IPS-18a (cell line): ENCODE data around the gene SLC26A2.

ENCODE experiments used
- H3K27ac ChIP-seq: one replicate; pipeline ENCODE4 v1.5.1; 2013; ENCODE audit warnings: low read length
- H3K27me3 ChIP-seq: one replicate; pipeline ENCODE4 v1.6.1; 2013; ENCODE audit warnings: mild to moderate bottlenecking, low read length; ENCODE audit not compliant: control insufficient read depth, insufficient read depth
- H3K36me3 ChIP-seq: one replicate; pipeline ENCODE4 v1.6.1; 2013; ENCODE audit warnings: low read depth, low read length; ENCODE audit not compliant: control insufficient read depth
- H3K4me1 ChIP-seq: one replicate; pipeline ENCODE4 v1.6.1; 2013; ENCODE audit warnings: low read depth, low read length; ENCODE audit not compliant: control insufficient read depth
- H3K4me3 ChIP-seq: one replicate; pipeline ENCODE4 v1.5.1; 2013; ENCODE audit warnings: low read length
- H3K9ac ChIP-seq: one replicate; pipeline ENCODE4 v1.6.1; 2013; ENCODE audit warnings: mild to moderate bottlenecking, low read length, moderate library complexity
- H3K9me3 ChIP-seq: one replicate; pipeline ENCODE4 v1.6.1; 2013; ENCODE audit warnings: low read depth, low read length; ENCODE audit not compliant: control insufficient read depth

SLC26A2 gene

GRCh38 chr5:149960272-149961185 is at the start of gene SLC26A2:
SLC26A2 (plus strand) TSS chr5:149960758; CDS start chr5:149977653, 16,895 bp downstream.
- Histone ChIP-seq H3K9ac (peak within 1 kb of the TSS; percentile 82), H3K27ac (no peak within 1 kb of the TSS), H3K4me1 (peaks cover 7% of the 10 kb centered on the region), H3K9me3 (no peaks in the 10 kb centered on the region), H3K27me3 (peaks cover 12% of the 10 kb centered on the region), H3K36me3 (no peaks in the 10 kb centered on the region), H3K4me3 (peak within 1 kb of the TSS; percentile 80)

GRCh38 chr5:149911031-149911430 is 49.5 kb upstream of the SLC26A2 start:
- Histone ChIP-seq H3K4me3 (no peak overlapping the region), H3K4me1 (no peaks in the 10 kb centered on the region), H3K9me3 (no peaks in the 10 kb centered on the region), H3K9ac (no peak overlapping the region), H3K27me3 (no peaks in the 10 kb centered on the region), H3K27ac (no peak overlapping the region), H3K36me3 (no peaks in the 10 kb centered on the region)

- Histone ChIP-seq H3K9me3 (no peaks in the 10 kb centered on the region), H3K9ac (no peak overlapping the region), H3K27ac (no peak overlapping the region), H3K4me3 (no peak overlapping the region), H3K4me1 (no peaks in the 10 kb centered on the region), H3K36me3 (no peaks in the 10 kb centered on the region), H3K27me3 (no peaks in the 10 kb centered on the region)
Measured at GRCh38 chr5:149912226-149912871, 48.2 kb upstream of the SLC26A2 start.

GRCh38 chr5:149913436-149914419 is 46.8 kb upstream of the SLC26A2 start:
- no peak overlapping the region for H3K27ac ChIP-seq
- H3K9ac ChIP-seq, result no peak overlapping the region
- H3K4me3 ChIP-seq, result no peak overlapping the region
- H3K9me3 ChIP-seq, result no peaks in the 10 kb centered on the region
- no peaks in the 10 kb centered on the region for H3K36me3 ChIP-seq
- no peaks in the 10 kb centered on the region for H3K27me3 ChIP-seq
- no peaks in the 10 kb centered on the region for H3K4me1 ChIP-seq

- no peaks in the 10 kb centered on the region for H3K36me3 ChIP-seq
- H3K4me1 ChIP-seq, result no peaks in the 10 kb centered on the region
- no peak overlapping the region for H3K4me3 ChIP-seq
- no peak overlapping the region for H3K9ac ChIP-seq
- no peaks in the 10 kb centered on the region for H3K9me3 ChIP-seq
- H3K27me3 ChIP-seq, result no peaks in the 10 kb centered on the region
- no peak overlapping the region for H3K27ac ChIP-seq
Measured at GRCh38 chr5:149915392-149916260, 44.9 kb upstream of the SLC26A2 start.

GRCh38 chr5:149916334-149917072 is 44.1 kb upstream of the SLC26A2 start:
- Histone ChIP-seq H3K4me1 (no peaks in the 10 kb centered on the region), H3K9me3 (no peaks in the 10 kb centered on the region), H3K27ac (no peak overlapping the region)

GRCh38 chr5:149917073-149917676 is 43.4 kb upstream of the SLC26A2 start:
- Histone ChIP-seq H3K36me3 (no peaks in the 10 kb centered on the region), H3K4me3 (no peak overlapping the region), H3K9ac (no peak overlapping the region), H3K27me3 (no peaks in the 10 kb centered on the region), H3K9me3 (no peaks in the 10 kb centered on the region), H3K4me1 (no peaks in the 10 kb centered on the region), H3K27ac (no peak overlapping the region)

More at GRCh38 chr5:149916334-149917072, 44.1 kb upstream of the SLC26A2 start:
- no peak overlapping the region for H3K9ac ChIP-seq
- no peak overlapping the region for H3K4me3 ChIP-seq
- H3K27me3 ChIP-seq, result no peaks in the 10 kb centered on the region
- no peaks in the 10 kb centered on the region for H3K36me3 ChIP-seq

- Histone ChIP-seq H3K9ac (no peak overlapping the region), H3K4me1 (no peaks in the 10 kb centered on the region), H3K36me3 (no peaks in the 10 kb centered on the region), H3K27me3 (no peaks in the 10 kb centered on the region), H3K4me3 (no peak overlapping the region), H3K9me3 (no peaks in the 10 kb centered on the region), H3K27ac (no peak overlapping the region)
Measured at GRCh38 chr5:149921597-149921996, 39.0 kb upstream of the SLC26A2 start.

- Histone ChIP-seq H3K9ac (no peak overlapping the region), H3K27me3 (no peaks in the 10 kb centered on the region), H3K27ac (no peak overlapping the region), H3K9me3 (no peaks in the 10 kb centered on the region), H3K4me1 (no peaks in the 10 kb centered on the region), H3K36me3 (no peaks in the 10 kb centered on the region), H3K4me3 (no peak overlapping the region)
Measured at GRCh38 chr5:149922950-149923349, 37.6 kb upstream of the SLC26A2 start.

- no peaks in the 10 kb centered on the region for H3K27me3 ChIP-seq
- no peaks in the 10 kb centered on the region for H3K9me3 ChIP-seq
- H3K9ac ChIP-seq, result no peak overlapping the region
- H3K4me3 ChIP-seq, result no peak overlapping the region
- no peak overlapping the region for H3K27ac ChIP-seq
- H3K4me1 ChIP-seq, result no peaks in the 10 kb centered on the region
- H3K36me3 ChIP-seq, result no peaks in the 10 kb centered on the region
Measured at GRCh38 chr5:149924486-149924885, 36.1 kb upstream of the SLC26A2 start.
